Uterus (tissue), 2 donors: Measurements from ENCODE around the gene PABPN1L.

Experiments
- POLR2A ChIP-seq, 2 donors: fragments of 450-650 bp; IDR thresholded peaks; one replicate each; pipeline ENCODE4 v1.6.1; 2016; ENCODE audit warnings: antibody characterized with exemption in 2 of 2, mild to moderate bottlenecking in 1 of 2, moderate library complexity in 1 of 2
- TF ChIP-seq, protein P1 (sequence below), 4 experiments: fragments of 200-600 bp in 2 of 4; fragments of 450-650 bp in 2 of 4; sonication (generic) in 2 of 4; IDR thresholded peaks; one replicate each; pipeline ENCODE4 v1.5.1; 2016 to 2019; ENCODE audit warnings: antibody characterized with exemption in 4 of 4, mild to moderate bottlenecking in 2 of 4, moderate library complexity in 1 of 4

DNA sequence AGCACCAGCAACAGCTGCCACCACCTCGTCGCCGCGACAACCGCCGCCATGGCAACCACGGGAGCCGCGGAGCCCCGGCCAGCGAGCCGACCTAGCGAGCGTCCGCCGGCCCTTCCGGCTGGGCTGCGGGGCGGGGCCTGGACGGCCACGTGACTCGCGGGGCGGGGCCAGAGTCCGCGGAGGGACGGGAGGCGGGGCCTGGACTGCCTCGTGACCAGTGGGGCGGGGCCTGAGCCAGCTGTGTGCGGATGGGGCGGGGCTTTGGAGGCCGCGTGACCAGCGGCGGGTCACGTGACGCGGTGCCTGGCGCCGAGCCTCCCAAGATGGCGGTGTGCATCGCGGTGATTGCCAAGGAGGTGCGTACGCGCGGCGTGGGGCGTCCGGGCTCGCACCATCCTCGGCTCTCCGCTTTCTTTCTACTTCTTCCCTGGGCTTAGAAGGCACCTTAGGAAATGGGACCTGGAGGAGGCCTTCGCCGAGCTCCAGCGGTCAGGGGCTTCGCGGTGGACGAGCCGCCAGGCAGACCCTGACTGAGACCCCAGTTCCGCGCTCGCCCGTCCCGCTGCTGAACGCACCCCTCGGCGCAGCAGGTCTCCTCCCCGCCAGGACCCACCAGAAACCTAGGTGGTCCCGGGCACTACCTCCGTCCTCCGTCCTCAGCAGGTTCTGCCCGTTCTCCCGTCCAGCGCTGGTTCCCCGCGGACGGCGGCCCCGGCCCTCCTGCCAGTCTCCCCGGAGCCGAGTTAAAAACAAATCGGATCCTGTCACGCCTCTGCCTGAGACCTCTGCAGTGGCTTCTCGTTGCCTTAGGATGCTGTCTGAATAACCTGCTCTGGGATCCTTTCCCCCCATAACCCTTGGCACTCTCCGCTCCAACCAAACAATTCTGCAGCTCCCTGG lies 9.4 kb downstream of the PABPN1L start, which contains the start of the genes GALNS and TRAPPC2L:
- TF ChIP-seq, protein P1, sequence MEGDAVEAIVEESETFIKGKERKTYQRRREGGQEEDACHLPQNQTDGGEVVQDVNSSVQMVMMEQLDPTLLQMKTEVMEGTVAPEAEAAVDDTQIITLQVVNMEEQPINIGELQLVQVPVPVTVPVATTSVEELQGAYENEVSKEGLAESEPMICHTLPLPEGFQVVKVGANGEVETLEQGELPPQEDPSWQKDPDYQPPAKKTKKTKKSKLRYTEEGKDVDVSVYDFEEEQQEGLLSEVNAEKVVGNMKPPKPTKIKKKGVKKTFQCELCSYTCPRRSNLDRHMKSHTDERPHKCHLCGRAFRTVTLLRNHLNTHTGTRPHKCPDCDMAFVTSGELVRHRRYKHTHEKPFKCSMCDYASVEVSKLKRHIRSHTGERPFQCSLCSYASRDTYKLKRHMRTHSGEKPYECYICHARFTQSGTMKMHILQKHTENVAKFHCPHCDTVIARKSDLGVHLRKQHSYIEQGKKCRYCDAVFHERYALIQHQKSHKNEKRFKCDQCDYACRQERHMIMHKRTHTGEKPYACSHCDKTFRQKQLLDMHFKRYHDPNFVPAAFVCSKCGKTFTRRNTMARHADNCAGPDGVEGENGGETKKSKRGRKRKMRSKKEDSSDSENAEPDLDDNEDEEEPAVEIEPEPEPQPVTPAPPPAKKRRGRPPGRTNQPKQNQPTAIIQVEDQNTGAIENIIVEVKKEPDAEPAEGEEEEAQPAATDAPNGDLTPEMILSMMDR (IDR thresholded peaks at IDR 0.05): peak in 1 of 4 experiments; percentile 29
- peak; percentile 78 to 82 for TF ChIP-seq POLR2A (IDR thresholded peaks at IDR 0.05)
